Activated naive CD8-positive, alpha-beta T cell (primary cell): ENCODE results near the gene RGS9.
"Not testable (repeated sequence)": the region's sequence is repeated elsewhere in the genome, so short reads cannot be mapped to it uniquely, and the experiment has no call there.

Source experiments
- H3K27ac Mint-ChIP-seq: one replicate; pipeline ENCODE4 v1.8.0; 2021; ENCODE audit warnings: mixed read lengths
- H3K27me3 Mint-ChIP-seq: one replicate; pipeline ENCODE4 v1.8.0; 2021; ENCODE audit warnings: mixed read lengths
- H3K36me3 Mint-ChIP-seq: one replicate; pipeline ENCODE4 v1.8.0; 2021; ENCODE audit warnings: mixed read lengths
- H3K4me1 Mint-ChIP-seq: one replicate; pipeline ENCODE4 v1.8.0; 2021; ENCODE audit warnings: low read depth, mixed read lengths
- H3K4me3 Mint-ChIP-seq: one replicate; pipeline ENCODE4 v1.8.0; 2021; ENCODE audit warnings: mild to moderate bottlenecking, mixed read lengths
- H3K9me3 Mint-ChIP-seq: one replicate; pipeline ENCODE4 v1.8.0; 2021; ENCODE audit warnings: low read depth, mixed read lengths

RGS9 gene

DNA sequence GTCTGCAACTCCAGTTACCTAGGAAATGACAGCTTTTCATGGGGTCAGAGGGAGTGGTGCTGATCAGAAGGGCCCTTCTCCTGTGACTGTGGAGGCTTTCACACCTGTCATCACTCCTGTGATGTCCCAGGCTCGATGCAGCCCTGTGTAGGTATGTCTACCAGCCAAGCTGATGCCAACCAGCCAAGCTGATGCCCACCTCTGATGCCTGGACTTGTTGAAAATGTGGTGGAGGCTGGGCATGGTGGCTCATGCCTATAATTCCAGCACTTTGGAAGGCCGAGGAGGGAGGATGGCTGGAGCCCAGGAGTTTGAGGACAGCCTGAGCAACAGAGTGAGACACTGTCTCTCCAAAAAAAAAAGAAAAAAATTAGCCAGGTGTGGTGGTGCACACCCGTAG is 33.7 kb upstream of the RGS9 start:
- H3K4me3 Mint-ChIP-seq = no peak overlapping the region
- peaks cover 16% of the 10 kb centered on the region for H3K4me1 Mint-ChIP-seq
- no peaks in the 10 kb centered on the region for H3K9me3 Mint-ChIP-seq
- no peaks in the 10 kb centered on the region for H3K36me3 Mint-ChIP-seq
- no peaks in the 10 kb centered on the region for H3K27me3 Mint-ChIP-seq
- H3K27ac Mint-ChIP-seq = no peak overlapping the region

GRCh38 chr17:65103896-65104295 is 33.3 kb upstream of the RGS9 start:
- no peaks in the 10 kb centered on the region for H3K9me3 Mint-ChIP-seq
- no peaks in the 10 kb centered on the region for H3K27me3 Mint-ChIP-seq
- no peaks in the 10 kb centered on the region for H3K36me3 Mint-ChIP-seq
- no peak overlapping the region for H3K27ac Mint-ChIP-seq
- peaks cover 16% of the 10 kb centered on the region for H3K4me1 Mint-ChIP-seq
- H3K4me3 Mint-ChIP-seq = no peak overlapping the region

- Mint-ChIP-seq H3K36me3 (no peaks in the 10 kb centered on the region), H3K4me3 (no peak overlapping the region), H3K27ac (peak overlapping the region; percentile 0), H3K27me3 (peaks cover 5% of the 10 kb centered on the region), H3K4me1 (peaks cover 10% of the 10 kb centered on the region), H3K9me3 (no peaks in the 10 kb centered on the region)
Measured at GRCh38 chr17:65104541-65104940, 32.6 kb upstream of the RGS9 start.

- Mint-ChIP-seq H3K27me3 (peaks cover 5% of the 10 kb centered on the region), H3K4me1 (peaks cover 8% of the 10 kb centered on the region), H3K36me3 (no peaks in the 10 kb centered on the region), H3K9me3 (no peaks in the 10 kb centered on the region), H3K27ac (no peak overlapping the region), H3K4me3 (no peak overlapping the region)
Measured at GRCh38 chr17:65104973-65105372, 32.2 kb upstream of the RGS9 start.

GRCh38 chr17:65108152-65108551 is 29.0 kb upstream of the RGS9 start:
- no peak overlapping the region for H3K4me3 Mint-ChIP-seq
- peaks cover 5% of the 10 kb centered on the region for H3K27me3 Mint-ChIP-seq
- no peaks in the 10 kb centered on the region for H3K4me1 Mint-ChIP-seq
- no peaks in the 10 kb centered on the region for H3K36me3 Mint-ChIP-seq
- no peak overlapping the region for H3K27ac Mint-ChIP-seq
- no peaks in the 10 kb centered on the region for H3K9me3 Mint-ChIP-seq

DNA sequence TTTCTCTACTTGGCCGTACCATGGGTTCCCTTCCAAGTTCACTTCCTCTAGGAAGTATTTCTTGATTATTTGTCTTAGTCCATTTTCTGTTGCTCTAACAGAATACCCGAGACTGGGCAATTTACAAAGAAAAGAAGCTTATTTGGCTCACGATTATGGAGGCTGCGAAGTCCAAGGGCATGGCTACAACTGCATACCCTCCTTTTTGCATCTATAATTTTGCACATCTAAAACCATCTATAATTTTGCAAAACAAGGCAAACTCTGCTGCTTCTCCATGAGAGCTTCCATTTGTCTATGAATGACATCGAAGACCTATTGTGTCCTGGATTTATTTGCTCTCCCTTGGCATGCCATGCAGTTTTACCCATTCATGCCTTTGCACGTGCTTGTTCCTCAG is 27.6 kb upstream of the RGS9 start:
- no peaks in the 10 kb centered on the region for H3K36me3 Mint-ChIP-seq
- peaks cover 5% of the 10 kb centered on the region for H3K27me3 Mint-ChIP-seq
- H3K27ac Mint-ChIP-seq = no peak overlapping the region
- no peaks in the 10 kb centered on the region for H3K4me1 Mint-ChIP-seq
- H3K9me3 Mint-ChIP-seq = no peaks in the 10 kb centered on the region
- H3K4me3 Mint-ChIP-seq = no peak overlapping the region

DNA sequence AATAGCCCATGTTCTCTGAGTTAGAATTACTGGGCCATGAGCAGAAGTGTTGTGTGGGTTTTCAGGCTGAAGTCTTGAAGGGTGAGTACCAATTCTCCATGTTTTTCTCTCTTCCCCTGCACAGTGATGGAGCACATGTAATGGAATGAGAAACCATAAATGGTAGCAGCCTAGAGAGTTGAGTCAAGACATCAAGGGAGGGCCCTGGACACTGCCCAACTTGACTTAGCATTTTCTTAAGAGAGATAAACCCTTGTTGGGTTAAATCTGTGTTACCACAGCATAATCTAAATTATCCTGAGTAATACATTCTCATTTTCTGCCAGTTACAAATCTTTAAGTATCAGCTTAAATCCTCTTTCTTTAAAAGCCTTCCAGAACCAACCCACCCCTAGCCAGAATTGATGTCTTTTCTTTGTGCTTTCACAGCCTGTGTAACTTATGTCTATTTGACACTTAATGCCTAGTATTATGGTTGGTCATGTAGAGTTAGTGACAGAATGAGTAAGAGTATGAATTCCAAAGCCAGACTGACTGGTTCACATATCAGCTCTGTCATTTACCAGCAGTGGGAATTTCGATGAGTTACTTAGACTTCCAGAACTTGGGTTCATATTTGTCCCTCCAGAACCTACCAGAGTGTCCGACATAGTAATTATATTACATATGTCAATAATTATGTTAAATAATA is 27.0 kb upstream of the RGS9 start:
- Mint-ChIP-seq H3K4me3 (no peak overlapping the region), H3K9me3 (no peaks in the 10 kb centered on the region), H3K36me3 (no peaks in the 10 kb centered on the region), H3K4me1 (no peaks in the 10 kb centered on the region), H3K27ac (no peak overlapping the region), H3K27me3 (peaks cover 5% of the 10 kb centered on the region)

DNA sequence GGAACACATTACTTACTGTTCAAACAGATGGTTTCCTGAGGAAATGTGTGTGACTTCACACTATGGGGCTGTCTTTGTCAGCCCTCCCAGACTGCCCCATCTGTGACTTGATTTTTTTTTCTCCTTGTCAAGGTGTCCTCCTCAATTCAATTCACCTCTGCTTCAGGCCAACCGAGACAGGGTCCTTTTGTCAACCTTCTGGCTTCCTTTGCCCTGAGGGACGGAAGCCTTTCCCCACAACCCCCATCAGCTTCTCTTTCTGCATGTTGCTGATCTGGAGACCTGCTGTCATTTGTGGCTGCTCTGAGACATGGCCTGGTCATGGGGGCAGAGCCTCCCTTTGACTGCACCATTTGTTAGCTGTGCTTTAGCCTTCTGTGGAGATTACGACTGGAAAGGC is 21.3 kb upstream of the RGS9 start:
- Mint-ChIP-seq H3K9me3 (no peaks in the 10 kb centered on the region), H3K27me3 (peaks cover 1% of the 10 kb centered on the region), H3K4me3 (no peak overlapping the region), H3K36me3 (no peaks in the 10 kb centered on the region), H3K4me1 (no peaks in the 10 kb centered on the region), H3K27ac (no peak overlapping the region)

DNA sequence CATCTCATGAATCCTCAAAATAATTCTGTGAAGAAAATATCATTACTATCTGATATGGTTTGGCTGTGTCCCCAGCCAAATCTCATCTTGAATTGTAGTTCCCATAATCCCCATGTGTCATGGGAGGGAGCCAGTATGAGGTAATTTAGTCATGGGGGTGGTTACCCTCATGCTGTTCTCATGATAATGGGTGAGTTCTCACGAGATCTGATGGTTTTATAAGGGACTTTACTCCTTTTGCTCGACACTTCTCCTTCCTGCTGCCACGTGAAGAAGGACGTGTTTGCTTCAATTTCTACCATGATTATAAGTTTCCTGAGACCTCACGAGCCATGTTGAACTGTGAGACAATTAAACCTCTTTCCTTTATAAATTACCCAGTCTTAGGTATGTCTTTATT is 20.7 kb upstream of the RGS9 start:
- not testable (repeated sequence) for H3K36me3 Mint-ChIP-seq, H3K4me3 Mint-ChIP-seq, H3K4me1 Mint-ChIP-seq, H3K27ac Mint-ChIP-seq, H3K27me3 Mint-ChIP-seq, H3K9me3 Mint-ChIP-seq

DNA sequence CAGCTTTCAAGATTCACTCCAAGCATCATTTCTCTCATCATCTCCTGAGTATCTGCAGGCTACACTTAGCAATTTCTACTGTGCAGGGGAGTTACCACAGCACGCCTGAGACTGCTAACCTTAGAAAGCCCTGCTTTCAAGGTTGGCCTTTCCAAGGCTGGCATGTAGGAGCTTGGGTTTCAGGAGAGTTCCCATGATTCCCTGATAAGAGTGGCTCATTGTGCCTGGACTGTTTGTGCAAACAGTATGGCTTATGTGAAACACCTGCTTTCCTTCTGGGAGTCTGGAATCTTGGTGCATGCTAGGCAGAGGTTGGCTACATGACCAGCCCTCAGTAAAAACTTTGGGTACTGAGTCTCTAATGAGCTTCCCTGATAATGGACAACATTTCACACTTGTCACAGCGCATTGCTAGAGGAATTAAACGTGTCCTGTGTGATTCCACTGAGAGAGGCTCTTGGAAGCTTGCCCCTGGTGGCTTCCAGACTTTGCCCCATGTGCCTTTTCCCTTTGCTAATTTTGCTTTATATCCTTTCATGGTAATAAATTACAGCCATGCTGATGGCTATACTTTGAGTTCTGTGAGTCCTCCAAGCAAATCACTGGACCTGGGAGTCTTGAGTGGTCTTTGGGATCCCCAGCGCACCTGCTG is 19.7 kb upstream of the RGS9 start:
- Mint-ChIP-seq H3K27ac (no peak overlapping the region), H3K27me3 (peaks cover 1% of the 10 kb centered on the region), H3K4me3 (no peak overlapping the region)

DNA sequence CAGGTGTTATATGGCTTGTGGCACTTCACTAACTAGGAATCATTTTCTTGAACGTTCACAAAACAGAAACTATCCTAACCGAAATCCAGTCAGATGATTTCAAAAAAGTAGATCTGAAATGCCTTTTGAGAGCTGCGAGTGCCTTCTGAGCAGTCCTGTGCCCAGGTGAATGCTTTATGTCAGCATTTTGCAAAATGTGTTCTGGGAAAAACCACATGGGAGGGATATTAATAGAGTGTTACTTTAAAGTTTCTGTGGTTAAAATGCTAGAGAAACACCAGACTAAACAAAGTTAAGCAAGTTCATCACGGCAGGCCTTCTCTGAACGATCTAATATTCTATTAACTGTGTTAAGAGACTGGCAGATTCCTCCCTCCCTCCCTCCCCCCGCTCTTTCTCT is 15.8 kb upstream of the RGS9 start:
- Mint-ChIP-seq H3K36me3 (peaks cover 3% of the 10 kb centered on the region), H3K9me3 (no peaks in the 10 kb centered on the region), H3K27me3 (peaks cover 1% of the 10 kb centered on the region), H3K4me3 (peak overlapping the region; percentile 88), H3K27ac (peak overlapping the region; percentile 96), H3K4me1 (peaks cover 22% of the 10 kb centered on the region)

More for the DNA sequence above, 19.7 kb upstream of the RGS9 start:
- Mint-ChIP-seq H3K4me1 (peaks cover 14% of the 10 kb centered on the region), H3K36me3 (no peaks in the 10 kb centered on the region), H3K9me3 (no peaks in the 10 kb centered on the region)

DNA sequence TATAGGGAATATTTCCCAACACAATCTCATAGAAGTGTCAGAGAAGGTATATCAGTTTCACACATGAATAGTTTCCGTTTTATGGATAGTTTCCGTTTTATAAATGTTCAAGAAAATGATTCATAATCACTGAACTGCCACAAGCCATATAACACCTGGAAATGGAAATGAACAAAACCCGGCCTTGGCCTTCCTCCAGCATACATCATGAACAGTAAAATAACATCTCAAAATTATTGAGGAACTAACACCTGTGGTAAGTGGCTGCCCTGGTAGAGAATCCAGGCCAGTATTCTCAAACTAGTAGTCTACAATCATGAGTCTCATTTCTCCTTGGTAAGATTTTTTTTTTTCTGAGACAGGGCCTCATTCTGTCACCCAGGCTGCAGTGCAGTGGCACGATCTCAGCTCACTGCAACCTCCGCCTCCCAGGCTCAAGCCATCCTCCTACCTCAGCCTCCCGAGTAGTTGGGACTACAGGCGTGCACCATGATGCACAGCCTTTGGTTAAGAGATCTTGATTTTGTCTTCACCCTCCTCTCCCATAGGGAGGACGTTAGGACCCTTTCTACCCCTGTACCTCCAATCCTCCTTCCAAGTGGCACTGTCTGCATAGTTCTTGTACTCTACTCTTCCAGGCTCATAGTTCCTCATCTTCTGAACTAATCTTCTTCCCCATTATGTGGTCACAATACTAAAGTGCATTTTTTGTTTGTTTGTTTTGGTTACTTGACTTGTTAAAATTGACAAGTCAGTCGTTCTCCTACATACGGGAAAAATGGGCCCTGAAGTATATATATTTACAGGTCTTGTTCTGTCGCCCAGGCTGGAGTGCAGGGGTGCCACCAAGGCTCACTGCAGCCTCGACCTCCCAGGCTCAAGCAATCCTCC is 15.0 kb upstream of the RGS9 start:
- peaks cover 22% of the 10 kb centered on the region for H3K4me1 Mint-ChIP-seq
- H3K27me3 Mint-ChIP-seq = no peaks in the 10 kb centered on the region
- H3K27ac Mint-ChIP-seq = peak overlapping the region; percentile 96
- peak overlapping the region; percentile 88 for H3K4me3 Mint-ChIP-seq
- no peaks in the 10 kb centered on the region for H3K9me3 Mint-ChIP-seq
- H3K36me3 Mint-ChIP-seq = peaks cover 3% of the 10 kb centered on the region

DNA sequence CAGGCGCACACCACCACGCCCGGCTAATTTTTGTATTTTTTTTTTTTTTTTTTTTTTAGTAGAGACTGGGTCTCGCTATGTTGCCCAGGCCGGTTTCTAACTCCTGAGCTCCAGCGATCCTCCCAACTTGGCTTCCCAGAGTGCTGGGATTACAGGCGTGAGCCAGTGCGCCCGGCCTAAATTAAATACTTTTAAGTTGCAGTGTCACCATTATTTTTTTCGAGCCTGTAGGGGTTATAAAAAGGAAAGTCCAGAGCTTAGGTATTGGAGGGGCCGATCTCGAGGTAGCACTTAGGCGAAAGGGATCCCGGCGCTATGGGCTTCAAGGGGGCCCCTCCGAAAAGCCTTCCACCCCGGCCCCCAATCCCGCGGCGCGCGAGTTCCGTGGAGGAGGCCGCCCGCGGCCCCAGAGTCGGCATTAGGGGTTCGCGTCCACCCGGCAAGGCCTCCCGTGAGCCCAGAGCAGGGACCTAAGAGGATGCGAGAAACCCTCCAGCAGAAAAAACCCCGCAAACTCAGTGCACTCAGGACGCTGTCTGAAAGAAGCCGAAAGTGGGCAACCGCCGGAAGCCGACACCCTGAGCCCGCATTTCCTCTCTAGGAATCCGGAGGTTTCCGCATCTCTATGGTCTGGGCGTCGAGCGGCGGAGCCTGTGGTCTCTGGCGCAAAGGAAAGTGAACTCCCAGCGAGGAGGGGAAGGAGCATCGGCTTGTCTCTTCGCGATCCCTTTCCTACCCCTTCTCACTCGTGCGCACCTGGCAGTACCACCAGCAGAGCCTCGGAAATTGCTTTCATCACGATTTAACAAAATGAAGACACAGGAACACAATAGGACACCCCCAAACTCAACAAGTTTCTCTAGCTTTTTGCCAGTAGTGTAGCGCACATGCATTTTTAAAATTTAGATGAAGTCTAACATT is 14.1 kb upstream of the RGS9 start:
- Mint-ChIP-seq H3K27ac (peak overlapping the region; percentile 99), H3K36me3 (peaks cover 3% of the 10 kb centered on the region), H3K27me3 (peaks cover 4% of the 10 kb centered on the region), H3K4me3 (peak overlapping the region; percentile 88), H3K9me3 (no peaks in the 10 kb centered on the region), H3K4me1 (peaks cover 22% of the 10 kb centered on the region)
